ENCODE results near the gene HIVEP3.

- TF ChIP-seq CTCF (conservative IDR thresholded peaks at IDR 0.05) (no peak), EZH2 (IDR thresholded peaks at IDR 0.05; ENCODE audit: low read depth) (no peak)
These were observed 452.6 kb downstream of the HIVEP3 start for GRCh38 chr1:41466146-41466545.
